CD4-positive, alpha-beta T cell treated with Interleukin-2 at 100 ng/mL for 4 hours (primary cell): ENCODE data around the gene P3H2.

ENCODE experiments used
- DNase-seq: peaks from one replicate; pipeline ENCODE4 v3.0.0-alpha.2; 2020; ENCODE audit warnings: low spot score

The P3H2 gene

DNA sequence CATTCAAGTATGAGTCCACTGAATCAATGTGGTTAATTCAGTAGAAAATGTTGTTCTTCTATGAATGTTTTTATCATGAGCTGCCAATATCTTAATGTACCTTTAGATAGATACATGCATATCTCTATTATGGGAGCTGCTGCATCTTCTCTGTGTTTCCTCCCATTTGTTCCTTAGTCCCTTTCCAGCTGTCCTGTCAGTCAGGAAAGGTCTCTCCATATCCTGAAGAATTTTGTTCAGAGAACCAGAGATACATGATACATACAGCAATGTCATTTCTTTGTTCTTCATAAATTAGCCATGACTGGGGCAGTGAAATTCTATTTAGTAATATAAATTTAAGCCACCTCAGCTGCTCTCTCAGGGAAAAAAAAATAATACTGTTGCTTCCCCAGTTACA, 103.7 kb downstream of the P3H2 start:
- DNase-seq, result no peak

DNA sequence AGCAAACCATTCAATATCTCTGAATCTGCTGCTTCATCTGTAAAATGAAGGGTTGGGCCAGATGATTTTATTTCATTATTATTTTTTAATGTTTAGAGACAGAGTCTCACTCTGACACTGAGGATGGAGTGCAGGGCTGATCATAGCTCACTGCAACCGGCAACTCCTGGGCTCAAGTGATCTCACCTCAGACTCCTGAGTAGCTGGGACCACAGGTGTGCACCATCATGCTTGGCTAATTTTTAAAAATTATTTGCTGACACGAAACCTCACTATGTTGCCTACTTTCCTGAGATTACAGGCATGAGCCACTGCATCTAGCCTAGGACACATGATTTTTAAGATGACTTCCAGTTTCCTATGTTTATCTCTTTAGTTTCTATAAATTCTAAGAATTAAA, 105.8 kb downstream of the P3H2 start:
- DNase-seq, result no peak

DNA sequence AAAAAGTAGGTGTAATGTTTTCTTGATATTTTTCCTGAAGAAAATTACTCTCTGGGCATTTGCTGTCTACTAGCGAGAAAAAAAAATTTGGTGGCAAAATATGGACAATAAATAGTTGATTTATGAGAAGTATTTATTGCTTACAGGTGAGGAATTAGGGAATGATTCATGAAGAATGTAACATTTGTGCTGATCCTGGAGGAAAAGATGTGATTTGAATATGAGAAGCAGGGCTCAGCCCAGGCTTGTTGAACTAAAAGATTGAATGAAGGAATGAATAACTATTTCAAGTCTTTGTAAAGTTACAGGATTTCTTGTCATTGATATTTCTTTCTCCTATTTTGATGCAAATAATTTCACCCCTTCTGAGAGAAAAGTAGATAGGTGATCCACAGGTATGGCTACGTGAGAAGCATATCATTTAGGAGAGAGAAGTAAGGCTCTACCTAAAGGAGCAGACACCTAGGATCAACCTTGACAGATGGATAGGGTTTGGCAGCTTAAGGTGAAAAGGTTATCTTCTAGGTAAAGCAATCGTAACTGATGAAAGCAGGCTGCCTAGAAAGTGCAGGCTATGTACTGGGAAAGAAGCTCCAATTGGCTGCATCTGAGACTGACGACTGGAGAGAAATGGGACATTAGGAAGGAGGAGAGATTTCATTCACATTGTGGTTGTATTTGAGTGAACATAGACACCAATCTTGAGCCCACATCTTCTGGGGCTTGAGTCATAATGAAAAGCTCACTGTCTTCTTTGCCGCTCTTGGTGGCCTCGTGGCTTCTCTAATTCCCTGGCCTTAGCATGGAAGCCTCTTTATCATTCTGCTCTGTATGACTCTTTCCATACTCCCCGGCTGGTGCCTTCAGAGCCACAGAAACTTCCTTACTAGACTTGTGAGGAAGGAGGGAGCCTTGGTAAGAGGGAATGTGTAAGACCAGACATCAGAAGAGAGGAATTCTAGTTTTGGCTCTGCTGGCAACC, 106.5 kb downstream of the P3H2 start:
- no peak for DNase-seq

DNA sequence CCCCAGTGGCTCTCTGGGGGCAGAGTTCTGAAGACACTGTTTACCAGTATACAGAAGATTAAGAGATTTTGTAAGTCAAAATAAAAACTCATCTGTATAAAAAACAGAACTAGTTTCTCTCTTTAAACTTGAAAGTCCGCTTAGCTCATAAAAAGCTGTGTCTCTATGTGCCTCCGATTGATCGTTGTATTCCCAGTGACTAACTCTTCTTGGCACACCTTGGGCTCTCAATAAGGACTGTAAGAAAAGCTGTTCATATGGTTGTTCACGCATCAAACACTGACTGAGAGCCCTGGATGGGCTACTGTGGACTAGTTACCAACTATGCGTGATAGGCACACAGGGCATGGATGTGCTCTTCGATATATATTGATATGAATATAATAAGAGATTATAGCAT, 107.9 kb downstream of the P3H2 start:
- no peak for DNase-seq

DNA sequence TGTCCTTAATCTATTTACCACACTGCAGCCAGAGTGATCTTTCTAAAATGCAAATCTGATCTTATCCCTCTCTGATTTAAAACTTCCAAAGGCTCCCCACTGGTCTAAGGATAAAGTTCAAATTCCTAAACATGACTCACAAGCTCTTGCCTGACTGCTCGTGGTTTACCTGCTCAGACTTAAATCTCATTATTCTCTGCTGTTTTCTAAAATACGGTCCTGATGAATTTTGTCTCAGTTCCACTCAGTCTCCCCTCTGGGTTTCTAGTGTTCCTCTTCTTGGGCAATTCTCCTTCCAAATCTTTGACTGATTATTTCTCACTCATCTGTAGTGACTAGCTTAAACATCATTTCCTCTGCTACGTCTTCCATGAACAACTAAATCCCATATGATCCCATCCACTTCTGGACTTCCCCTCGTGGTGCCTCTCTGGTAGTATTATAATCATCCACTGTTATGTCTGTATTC, 108.3 kb downstream of the P3H2 start:
- no peak for DNase-seq

DNA sequence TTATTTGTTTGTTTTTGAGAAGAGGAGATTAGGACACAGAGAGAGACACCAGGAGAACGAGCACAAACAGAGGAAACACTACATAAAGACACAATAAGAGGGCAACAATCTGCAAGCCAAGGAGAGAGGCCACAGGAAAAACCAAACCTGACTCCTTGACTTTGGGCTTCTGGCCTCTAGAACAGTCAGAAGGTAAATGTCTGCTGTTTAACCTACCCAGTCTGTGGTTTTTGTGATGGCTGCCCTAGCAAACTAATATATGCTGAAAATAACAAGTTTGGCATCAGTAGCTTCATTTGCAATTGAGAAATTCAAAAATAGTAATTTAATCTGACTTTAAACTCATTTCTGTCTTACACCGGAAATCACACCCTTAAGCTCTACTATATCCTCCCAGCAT, 110.2 kb downstream of the P3H2 start:
- no peak for DNase-seq

DNA sequence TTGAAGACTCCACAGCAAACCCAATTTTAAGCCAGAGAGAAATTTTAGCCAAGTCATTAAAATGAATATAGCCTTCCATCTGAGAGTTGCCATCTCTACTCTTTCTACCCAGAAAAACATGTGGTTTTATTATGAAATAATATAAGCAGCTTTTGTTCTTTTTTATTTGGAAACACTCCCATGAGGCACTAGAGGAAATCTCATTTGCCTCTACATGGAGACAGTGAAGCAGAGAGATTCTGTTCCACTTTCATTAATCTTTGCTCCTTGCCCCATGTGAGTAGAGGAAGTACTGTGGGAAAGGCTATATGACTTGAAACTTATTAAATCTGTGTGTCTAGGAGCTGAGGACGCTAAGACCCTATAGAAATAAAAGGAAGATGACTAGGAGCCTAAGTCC, 111.1 kb downstream of the P3H2 start:
- DNase-seq, result no peak

DNA sequence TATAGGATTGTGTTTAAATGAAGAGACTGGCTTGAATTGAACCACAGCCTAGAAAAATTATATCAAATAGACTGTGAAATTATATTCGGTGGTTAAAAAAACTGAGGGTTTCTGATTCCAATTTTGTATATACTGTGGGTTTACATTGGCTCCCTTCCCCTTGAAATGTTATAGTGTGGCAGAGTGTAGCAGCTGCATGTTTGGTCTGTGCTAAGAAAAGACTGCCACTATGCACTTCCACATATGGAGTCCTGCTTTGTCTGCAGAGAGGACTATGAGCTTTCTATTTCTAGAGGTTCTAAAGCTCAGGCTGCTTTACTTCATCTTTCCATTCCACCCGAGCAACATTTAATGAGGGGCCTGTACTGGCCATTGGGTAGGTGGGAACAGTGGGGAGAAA, 112.3 kb downstream of the P3H2 start:
- no peak for DNase-seq

DNA sequence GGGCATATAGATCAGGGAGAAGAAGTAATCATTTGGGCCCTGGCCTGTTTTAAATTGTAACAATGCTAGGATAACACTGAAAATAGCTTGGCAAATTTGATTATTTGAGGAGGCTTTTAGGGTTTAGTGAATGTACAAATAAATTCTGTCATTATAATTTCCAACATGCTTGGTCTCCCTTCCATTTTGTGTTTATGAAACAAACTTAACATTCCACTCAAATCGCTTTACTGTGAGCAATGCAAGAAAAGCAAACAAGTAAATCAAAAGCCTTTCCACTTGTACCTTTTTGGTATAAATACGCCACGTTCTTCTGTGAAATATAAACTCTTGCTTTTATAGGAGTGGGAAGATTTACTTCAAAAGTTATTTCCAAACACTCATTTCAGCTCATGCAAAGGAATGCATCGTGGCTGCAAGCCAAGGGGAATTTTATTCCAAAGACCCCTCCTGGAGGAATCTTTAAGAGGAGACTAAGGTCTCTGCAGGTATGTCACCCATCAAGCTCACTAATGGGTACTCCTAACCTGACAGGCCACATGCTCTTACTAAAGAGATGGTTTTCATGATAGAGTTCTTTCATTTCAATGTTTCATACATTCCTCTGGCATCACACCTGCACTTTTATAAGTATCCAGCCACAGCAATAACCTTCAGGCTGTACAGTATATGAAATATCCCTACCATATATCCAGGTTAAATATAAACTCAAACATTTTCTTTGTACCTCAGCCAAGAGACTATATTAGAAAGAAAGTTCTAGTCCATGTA, 115.2 kb downstream of the P3H2 start:
- DNase-seq, result no peak

DNA sequence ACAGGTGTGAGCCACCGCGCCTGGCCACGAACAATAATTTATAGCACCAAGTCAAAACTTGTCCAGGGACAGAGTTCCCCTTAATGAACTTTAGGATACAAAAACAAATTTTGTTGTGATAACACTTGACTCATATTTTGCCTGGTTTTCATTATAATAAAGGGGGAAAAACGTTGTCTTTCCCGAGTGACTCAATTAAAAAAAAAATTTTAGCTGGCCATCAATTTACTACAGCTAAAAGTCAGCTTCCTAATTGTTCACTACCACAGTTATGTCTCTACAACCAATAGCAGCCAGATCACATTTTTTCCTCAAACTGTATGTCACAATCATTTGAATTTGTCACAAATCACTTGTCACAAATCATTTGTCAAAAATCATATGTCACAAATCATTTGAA, 116.0 kb downstream of the P3H2 start:
- no peak for DNase-seq

DNA sequence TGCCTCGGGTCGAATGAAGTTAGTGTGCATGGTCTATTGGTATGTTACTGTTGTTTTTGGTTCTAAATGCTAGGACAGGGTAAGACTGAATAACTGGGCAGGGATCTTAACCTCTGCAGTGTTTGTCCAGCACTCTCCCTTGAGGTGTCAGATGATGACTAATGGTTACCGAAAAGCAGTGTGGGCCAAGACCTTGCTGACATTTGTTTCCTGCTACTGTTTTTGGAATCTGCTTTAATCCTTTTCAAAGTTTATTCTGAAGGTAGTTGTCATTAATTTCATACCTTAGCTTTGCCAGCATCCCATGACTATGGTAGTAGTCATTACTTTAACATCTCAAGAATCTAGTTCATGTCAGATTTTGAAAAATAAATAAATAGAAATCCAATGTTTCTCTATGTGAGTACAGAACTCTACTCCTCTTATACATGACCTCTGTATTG, 117.0 kb downstream of the P3H2 start:
- DNase-seq, result no peak

DNA sequence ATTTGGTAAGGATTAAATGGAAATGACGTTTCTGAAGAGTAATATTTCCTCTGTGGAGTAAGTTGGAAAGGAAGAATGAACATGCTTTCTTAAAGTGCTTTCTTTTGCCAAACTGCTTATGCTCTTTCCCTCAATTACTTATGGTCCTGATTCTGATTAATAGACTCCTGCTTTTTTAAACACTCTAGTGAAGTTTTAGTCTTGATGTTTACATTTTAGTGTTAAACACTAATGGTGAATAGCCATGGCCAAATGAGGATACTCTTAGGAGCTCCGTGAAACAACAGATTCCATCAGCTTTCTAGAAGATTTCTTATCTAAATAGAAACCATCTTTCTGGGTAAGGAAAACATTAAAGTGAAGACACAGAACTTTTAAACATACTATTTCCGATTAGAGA, 117.6 kb downstream of the P3H2 start:
- no peak for DNase-seq

DNA sequence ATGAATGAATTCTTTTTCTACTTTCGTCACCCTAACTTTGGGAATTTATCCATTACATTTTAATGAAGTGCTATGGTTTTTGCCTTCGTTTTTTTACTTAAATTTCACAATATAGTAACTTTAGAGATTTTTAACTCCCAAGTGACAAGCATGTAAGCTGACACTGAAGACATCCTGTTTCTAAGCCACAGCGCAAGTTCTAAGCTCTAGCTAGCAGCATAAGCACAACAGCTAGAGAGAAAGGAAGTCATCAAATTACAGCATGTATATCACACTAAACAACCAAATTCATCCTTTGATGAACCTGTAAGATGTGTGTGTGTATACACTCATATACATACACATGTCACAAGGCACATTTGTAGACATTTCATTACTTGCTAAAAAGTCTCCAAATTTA, 119.3 kb downstream of the P3H2 start:
- DNase-seq, result no peak

DNA sequence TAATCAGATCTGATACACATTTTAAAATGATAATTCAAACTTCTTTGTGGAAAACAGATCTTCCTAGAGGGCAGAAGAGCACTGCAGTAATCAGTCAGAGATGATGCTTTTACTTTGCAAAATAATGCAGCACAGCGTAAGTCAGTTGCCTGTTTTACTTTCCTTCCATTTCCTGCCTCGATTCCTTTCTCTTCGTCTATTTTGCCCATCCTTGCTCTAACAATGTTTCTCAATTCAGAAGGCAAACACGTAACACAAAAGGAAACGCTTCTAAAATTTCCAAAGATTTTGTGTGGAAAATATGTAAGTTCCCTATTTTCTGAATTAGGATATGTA, 119.9 kb downstream of the P3H2 start:
- no peak for DNase-seq

DNA sequence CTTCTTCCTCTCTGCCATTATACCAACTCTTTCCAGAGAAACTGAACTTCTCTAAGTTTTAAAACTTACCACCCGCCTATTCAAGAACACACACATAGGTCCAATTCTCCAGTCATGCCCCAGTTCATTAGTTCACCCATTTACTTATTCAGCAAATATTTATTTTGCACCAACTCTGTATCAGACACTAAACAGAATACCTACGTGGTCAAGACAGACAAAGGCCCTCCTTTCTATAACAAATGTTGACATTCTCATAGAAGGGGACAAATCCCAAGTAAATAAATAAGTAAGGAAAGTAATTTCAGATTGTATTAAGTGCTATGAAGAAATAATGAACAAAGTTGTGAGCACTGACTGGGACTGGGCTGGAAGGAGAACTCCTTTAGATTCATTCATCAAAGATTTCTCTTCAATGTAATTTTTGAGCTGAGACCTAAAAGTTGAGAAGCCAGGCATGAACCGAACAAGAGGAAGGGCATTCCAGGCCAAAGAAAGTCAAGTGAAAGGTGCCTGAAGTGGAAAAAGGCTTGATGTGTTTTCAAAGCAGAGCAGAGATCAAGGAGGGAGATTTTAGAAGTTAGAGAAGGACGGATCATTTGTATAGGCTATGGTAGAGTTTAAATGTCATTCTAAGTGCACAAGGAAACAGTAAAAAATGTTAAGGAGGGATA, 120.4 kb downstream of the P3H2 start:
- DNase-seq, result no peak

DNA sequence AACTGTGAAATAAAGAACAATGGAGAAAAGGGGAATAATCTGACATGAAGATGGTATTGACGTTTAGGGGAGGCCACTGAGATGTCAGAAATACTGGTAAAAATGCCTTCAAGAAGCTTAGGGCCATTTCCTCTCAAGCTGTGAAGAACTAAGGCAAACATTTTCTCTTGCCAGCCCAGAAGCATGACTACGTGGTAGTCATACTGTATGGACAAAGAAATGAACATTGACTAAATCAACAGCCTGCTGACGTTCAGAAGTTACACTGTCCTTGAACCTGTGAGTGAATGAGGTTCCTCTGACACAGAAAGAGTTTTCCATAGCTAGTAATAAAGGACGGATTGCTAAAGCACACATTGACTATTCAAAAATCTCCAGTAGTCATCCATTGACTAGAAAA, 121.0 kb downstream of the P3H2 start:
- DNase-seq, result no peak

DNA sequence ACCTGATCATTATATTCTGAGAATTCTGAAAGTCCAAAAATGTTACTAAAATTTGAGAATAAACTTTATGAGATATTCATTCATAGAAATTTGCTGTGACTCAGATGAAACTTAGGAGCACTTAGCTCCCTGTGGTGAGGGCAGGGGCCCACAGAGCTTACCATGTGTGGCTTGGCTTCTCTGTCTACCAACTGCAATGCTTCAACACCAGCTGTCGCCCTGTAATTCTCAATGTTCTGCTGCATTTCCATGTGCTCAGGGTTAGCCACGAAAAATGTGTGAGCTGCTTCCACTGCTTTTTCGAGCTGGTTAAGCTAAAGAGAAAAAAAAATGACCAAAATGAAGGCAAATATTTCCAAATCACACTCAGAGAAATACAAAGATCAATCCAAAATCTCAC, 125.6 kb downstream of the P3H2 start:
- DNase-seq, result no peak

DNA sequence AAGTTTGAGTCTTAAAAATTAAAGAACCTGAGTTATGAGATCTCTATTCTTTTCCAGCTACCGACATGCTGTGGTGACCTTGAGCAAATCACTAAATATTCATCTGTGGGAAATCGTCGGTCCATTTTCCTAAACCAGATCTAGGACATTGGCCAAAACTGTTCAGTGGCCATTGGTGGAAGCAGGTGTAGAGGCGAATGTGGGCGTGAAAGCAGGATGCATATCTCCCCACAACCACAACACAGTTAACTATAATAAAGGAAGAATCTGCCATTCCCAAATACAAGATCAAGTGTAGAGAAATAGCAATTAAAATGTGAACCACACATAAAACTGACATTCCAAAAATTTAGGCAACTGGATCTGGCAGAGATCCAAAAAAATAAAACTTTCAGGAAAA, 129.9 kb downstream of the P3H2 start:
- DNase-seq, result no peak

DNA sequence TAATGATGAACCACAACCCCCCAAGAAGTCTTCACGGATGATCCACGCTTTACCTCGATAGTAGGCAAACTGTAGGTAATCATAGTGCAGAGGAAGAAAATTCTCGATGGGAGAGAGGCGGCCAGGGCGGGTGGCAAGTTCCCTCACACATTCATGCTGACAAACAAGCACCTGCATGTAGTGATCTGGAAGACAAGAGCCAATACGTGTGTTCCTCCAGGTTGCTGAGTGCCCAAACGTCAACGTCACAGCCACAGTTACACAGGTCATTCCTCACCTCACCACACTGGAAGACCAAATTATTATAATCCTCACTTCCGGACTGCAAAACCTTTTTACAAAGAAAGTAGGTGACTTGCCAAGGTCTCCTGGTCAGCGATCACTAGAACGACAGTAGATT, 131.8 kb downstream of the P3H2 start:
- DNase-seq, result no peak

DNA sequence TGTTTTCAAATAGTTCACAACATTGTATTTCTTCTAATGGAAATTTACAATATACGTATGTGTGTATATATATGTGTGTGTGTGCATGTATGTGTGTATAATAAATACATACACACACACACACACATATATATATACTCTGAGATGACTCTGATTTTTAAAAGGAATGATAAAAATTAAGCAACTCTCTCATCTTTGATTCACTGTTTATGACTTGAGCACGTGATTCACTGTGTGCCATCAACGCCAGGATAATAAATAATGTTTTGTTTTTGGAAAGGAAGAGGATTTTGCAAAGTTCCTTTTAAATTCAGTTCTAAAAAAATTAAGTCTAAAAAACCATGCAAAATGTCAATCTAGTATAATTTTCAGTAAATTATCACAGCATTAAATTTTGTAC, 132.4 kb downstream of the P3H2 start:
- DNase-seq, result no peak

DNA sequence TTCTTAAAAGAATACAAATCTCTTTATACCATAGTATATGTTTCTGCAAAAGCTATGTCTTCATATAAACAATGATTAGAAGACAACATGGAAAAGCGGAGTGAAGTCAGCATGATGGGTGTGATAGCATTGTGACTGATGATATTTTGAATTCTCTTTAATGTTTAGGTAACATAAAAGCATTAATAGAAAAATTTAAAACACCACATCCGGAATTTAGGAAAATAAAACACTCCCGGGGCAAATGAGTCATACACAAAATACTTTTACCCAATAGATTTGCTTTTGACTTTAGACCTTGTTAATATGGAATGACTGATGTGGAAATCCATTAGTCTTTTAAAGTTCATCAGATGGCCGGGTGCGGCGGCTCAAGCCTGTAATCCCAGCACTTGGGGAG, 134.7 kb downstream of the P3H2 start:
- DNase-seq, result no peak

DNA sequence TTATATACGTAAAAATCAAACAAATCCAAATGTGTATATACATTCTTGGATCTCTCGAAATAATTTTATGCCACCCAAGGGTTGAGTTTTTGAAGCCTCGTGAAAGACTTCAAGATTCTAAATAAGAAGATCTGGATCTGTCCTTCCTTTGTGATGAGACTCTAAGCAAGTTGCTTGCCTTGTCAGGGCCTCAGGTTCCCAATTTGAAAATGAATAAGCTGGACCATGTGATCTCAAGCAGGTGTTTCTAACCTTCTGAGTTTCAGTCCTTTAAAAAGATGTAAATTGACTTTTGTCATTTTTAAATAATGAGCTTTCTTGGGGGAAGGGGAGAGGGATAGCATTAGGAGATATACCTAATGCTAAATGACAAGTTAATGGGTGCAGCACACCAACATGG, 137.1 kb downstream of the P3H2 start:
- no peak for DNase-seq
